Stimulated activated CD4-positive, alpha-beta T cell treated with anti-CD3 and anti-CD28 coated beads, Interleukin-12 subunit alpha, Interleukin-12 subunit beta, amount 100 ng/mL, for 48 hours (primary cell): ENCODE results near the gene CTLA4.
"Not testable (repeated sequence)": the region's sequence is repeated elsewhere in the genome, so short reads cannot be mapped to it uniquely, and the experiment has no call there.

Experiments
- DNase-seq, 3 donors: peaks; one replicate each; pipeline ENCODE4 v3.0.0-alpha.2; 2020; ENCODE audit warnings: low read depth in 2 of 3, low spot score in 1 of 3

Gene CTLA4

GRCh38 chr2:203855274-203855673, 12.3 kb upstream of the CTLA4 start:
- no peak for DNase-seq

- no peak for DNase-seq
Measured at GRCh38 chr2:203857656-203858055, 9.9 kb upstream of the CTLA4 start.

- no peak for DNase-seq
Measured at GRCh38 chr2:203858176-203858575, 9.4 kb upstream of the CTLA4 start.

GRCh38 chr2:203859030-203859789, 8.4 kb upstream of the CTLA4 start:
- DNase-seq, result no peak

GRCh38 chr2:203861197-203861596, 6.4 kb upstream of the CTLA4 start:
- no peak for DNase-seq

DNA sequence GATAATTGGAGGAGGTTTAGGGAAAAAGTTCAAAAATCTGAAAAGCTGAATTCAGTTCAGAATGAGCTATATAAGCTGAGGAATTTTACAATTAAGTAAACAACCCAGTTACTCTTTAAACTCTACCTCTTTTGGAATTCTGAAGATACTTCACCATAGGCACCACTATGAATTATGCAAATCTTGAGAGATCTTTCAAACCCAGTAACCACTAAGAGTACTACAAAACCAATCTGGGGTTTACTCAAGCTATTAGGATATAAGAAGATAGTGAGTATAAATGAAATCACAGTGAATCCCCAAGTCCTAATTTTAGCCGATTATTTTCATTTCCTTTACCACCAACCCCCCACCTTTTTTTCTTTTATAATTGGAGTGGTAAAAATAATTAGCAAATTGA, 6.0 kb upstream of the CTLA4 start:
- DNase-seq, result no peak

DNA sequence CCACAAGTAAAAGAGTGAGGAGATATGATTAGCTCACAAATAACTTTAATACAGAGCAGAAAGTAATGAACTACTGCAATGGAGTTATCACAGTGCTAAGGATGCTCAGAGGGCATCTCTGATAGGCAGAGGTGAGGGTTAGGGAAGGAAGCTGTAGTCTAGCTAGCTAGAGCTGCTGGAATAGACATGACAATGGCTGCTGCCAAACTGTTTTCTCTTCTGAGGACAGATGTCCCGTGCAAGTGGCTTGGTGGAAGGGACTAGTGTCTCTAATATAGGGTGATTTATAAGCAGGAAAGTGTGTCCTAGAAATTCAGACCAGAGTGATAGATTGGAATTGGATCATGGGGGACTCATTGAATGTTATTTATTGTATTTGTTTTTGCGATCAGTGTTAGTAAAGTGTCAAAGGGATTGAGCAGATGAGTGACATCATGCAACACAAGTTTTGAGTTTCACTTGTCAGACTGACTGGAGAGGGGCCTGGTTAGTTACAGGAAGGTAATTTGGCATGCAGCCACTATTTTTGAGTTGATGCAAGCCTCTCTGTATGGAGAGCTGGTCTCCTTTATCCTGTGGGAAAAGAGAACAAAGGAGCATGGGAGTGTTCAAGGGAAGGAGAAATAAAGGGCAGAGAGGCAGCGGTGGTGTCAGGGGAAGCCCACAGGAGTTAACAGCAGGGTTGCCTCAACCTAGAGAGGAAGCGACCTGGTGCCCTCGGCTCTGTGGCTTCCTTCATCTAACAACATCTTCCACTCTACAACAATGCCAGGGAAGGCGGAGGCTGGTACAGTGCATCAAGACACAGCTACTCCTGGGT, 1.9 kb downstream of the CTLA4 start:
- no peak for DNase-seq

GRCh38 chr2:203870481-203870880, 2.9 kb downstream of the CTLA4 start:
- no peak for DNase-seq

DNA sequence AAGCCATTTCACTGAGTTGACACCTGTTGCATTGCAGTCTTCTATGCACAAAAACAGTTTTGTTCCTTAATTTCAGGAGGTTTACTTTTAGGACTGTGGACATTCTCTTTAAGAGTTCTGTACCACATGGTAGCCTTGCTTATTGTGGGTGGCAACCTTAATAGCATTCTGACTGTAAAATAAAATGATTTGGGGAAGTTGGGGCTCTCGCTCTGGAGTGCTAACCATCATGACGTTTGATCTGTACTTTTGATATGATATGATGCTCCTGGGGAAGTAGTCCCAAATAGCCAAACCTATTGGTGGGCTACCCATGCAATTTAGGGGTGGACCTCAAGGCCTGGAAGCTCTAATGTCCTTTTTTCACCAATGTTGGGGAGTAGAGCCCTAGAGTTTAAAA, 3.4 kb downstream of the CTLA4 start:
- DNase-seq, result no peak

GRCh38 chr2:203871371-203871983, 3.9 kb downstream of the CTLA4 start:
- DNase-seq, result no peak

DNA sequence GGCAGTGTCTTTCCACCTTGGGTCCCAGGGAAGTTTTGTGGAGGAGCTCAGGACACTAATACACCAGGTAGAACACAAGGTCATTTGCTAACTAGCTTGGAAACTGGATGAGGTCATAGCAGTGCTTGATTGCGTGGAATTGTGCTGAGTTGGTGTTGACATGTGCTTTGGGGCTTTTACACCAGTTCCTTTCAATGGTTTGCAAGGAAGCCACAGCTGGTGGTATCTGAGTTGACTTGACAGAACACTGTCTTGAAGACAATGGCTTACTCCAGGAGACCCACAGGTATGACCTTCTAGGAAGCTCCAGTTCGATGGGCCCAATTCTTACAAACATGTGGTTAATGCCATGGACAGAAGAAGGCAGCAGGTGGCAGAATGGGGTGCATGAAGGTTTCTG, 5.9 kb downstream of the CTLA4 start:
- DNase-seq, result no peak

GRCh38 chr2:203873921-203874631, 6.5 kb downstream of the CTLA4 start:
- DNase-seq, result no peak

- DNase-seq, result no peak
Measured at GRCh38 chr2:203875471-203875870, 7.9 kb downstream of the CTLA4 start.

DNA sequence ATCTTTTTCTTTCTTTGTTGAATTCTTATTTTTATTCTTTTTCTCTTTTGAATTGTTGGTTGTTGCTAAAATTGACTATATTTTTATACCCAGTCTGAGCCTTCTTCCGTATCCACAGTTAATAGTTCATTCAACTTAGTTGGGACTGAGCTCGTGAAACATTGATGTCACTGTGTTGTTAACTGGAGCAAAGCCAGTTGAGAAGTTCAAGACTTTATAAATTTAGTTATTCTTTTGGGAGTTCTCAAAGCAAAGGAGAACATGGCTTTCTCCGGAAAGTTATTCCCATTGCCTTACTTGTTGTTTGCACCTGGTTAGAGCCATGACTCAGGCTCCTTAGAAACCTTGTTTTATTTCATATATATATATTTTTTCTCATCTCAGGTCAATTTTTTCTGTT, 8.8 kb downstream of the CTLA4 start:
- no peak for DNase-seq

DNA sequence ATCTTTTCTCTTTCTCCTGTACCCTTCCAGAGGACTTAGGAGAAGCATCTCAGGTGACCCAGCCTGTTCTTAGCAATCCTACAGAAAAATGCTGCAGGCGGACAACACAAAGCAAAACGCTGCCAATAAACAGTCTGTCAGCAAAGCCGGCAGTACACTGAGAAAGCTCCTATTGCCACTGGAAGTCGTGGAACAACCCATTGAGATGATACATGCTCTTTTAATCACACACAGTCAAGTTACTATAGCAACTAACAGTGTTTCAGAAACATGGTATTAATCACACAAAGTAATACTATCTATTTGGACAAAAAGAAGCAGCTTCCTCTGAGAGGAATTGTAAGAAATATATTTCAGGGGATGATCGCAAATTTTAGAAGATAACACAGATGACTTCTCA, 10.5 kb downstream of the CTLA4 start:
- DNase-seq, result no peak

- no peak for DNase-seq
Measured at GRCh38 chr2:203880557-203881125, 13.1 kb downstream of the CTLA4 start.

DNA sequence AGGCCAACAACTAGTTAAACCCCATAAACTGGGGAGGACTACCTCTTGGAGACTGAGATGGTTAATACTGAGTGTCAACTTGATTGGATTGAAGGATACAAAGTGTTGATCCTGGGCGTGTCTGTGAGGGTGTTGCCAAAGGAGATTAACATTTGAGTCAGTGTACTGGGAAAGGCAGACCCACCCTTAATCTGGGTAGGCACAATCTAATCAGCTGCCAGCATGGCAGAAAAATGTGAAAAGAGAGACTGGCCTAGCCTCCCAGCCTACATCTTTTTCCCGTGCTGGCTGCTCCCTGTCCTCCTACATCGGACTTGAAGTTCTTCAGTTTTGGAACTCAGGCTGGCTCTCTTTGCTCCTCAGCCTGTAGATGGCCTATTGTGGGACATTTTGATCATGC, 13.6 kb downstream of the CTLA4 start:
- not testable (repeated sequence) for DNase-seq

DNA sequence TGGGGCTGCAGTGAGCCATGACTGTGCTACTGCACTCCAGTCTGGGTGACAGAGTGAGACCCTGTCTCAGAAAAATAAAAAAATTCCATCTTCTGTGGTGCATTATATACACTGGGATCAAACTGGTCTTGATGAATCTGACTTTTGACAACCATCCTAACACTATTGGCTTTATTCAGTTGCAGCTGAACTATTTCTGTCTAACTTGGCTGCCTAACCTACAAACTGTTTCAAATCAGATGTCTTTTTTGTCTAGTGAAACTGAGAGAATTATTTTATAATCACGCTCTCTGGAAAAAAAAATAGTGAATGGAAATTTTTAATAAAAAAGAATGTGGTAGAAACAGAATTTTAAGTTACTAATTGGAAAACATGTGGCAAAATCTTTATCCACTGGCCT, 15.0 kb downstream of the CTLA4 start:
- no peak for DNase-seq

GRCh38 chr2:203886661-203887151, 19.1 kb downstream of the CTLA4 start:
- peak in 1 of 3 donors; percentile 61 for DNase-seq

DNA sequence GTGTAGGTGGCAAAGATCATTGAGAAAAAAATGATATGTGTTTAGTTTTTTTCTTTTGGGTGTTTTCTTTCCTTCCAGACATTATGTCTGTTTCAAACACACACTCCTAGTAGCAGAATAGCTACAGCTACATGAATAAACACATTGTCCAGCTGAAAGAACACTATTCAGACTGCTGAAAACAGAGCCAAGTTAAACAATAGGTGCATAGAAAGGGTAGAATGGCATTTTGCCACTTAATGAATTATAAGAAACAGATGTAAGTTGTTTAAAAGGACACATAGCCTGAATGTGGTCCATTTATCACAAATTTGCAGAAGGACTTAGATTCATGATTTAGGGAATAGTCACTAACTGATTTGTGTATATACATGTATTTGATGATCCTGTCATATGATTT, 20.1 kb downstream of the CTLA4 start:
- no peak for DNase-seq

GRCh38 chr2:203889542-203889941, 22.0 kb downstream of the CTLA4 start:
- no peak for DNase-seq
